A549 (cell line): Measurements from ENCODE around the gene MAN1C1. TPM values are rescaled to one million over a fixed set of nuclear protein-coding genes. Genes with fewer than 3 reads are reported as not detected.

ENCODE experiments used
- ATAC-seq, 2 experiments: fragments of 200-7000 bp in 1 of 2; fragments of >200 bp in 1 of 2; cut with Nextera tagmentation in 1 of 2; cut with Tn5 transposase in 1 of 2; 3 replicates each; pipeline versions ENCODE4 v1.8.0 to v1.9.1; 2018 to 2020; ENCODE audit warnings: mild to moderate bottlenecking in 1 of 2, moderate library complexity in 1 of 2
- CTCF ChIA-PET: fragments of 300-600 bp; sonication (Branson Sonifier 250); formaldehyde crosslinking; extraction: SDS; loops from one replicate; lab custom pipeline; 2021; ENCODE audit warnings: antibody characterized with exemption, inconsistent platforms; lab: Yijun Ruan, JAX
- POLR2A ChIA-PET: fragments of 350-600 bp; formaldehyde crosslinking; extraction: SDS; loops from one replicate; lab custom pipeline; 2021; ENCODE audit warnings: antibody characterized with exemption, inconsistent platforms; lab: Yijun Ruan, JAX
- DNase-seq, 2 experiments: peaks; one replicate each; pipeline versions ENCODE4 v3.0.0 to v3.0.0-alpha.2; 2011 to 2016; ENCODE audit warnings: low read depth in 1 of 2, low spot score in 1 of 2
- FAIRE-seq: peaks from 2 replicates; lab custom pipeline; 2011; peaks lifted over from hg19 to GRCh38; lab: Jason Lieb, UNC
- H3K27ac ChIP-seq, 2 experiments: fragments of >200 bp; sonication (Bioruptor Twin); formaldehyde crosslinking; 3 replicates each; pipeline ENCODE4 v1.5.1; 2016 to 2017
- H3K4me1 ChIP-seq: fragments of >200 bp; sonication (Bioruptor Twin); formaldehyde crosslinking; 3 replicates; pipeline ENCODE4 v1.6.1; 2016
- H3K4me2 ChIP-seq: fragments of >200 bp; sonication (Bioruptor Twin); formaldehyde crosslinking; 3 replicates; pipeline ENCODE4 v1.6.1; 2016
- H3K4me3 ChIP-seq: fragments of >200 bp; sonication (Bioruptor Twin); formaldehyde crosslinking; 3 replicates; pipeline ENCODE4 v1.5.1; 2016
- H3K9me3 ChIP-seq: fragments of >200 bp; sonication (Bioruptor Twin); formaldehyde crosslinking; 3 replicates; pipeline ENCODE4 v1.6.1; 2016
- CHD2 ChIP-seq: fragments of 150-350 bp; IDR thresholded peaks from 2 replicates; pipeline ENCODE4 v1.6.1; 2014; ENCODE audit warnings: low read length; ENCODE audit not compliant: partially characterized antibody
- CHD4 ChIP-seq: fragments of 200-600 bp; sonication (generic); IDR thresholded peaks from 2 replicates; pipeline ENCODE4 v1.6.1; 2016; ENCODE audit warnings: antibody characterized with exemption, mild to moderate bottlenecking, borderline replicate concordance
- ESRRA ChIP-seq: fragments of 150-350 bp; IDR thresholded peaks from 2 replicates; pipeline ENCODE4 v1.6.1; 2014; ENCODE audit warnings: mild to moderate bottlenecking, low read length, borderline replicate concordance
- FOSB ChIP-seq: fragments of 250-450 bp; sonication (Bioruptor Pico); IDR thresholded peaks from 2 replicates; pipeline ENCODE4 v1.5.0; 2020; ENCODE audit warnings: mild to moderate bottlenecking, moderate library complexity
- HOXA7 ChIP-seq: fragments of 250-450 bp; sonication (Bioruptor Pico); IDR thresholded peaks from 2 replicates; pipeline ENCODE4 v1.5.0; 2020; ENCODE audit warnings: mild to moderate bottlenecking, moderate library complexity
- HOXB13 ChIP-seq: fragments of 250-450 bp; sonication (Bioruptor Pico); IDR thresholded peaks from 2 replicates; pipeline ENCODE4 v1.5.0; 2020; ENCODE audit warnings: low read depth, mild to moderate bottlenecking, moderate library complexity
- MAFK ChIP-seq: fragments of 450-650 bp; IDR thresholded peaks from 2 replicates; pipeline ENCODE4 v1.6.1; 2014; ENCODE audit not compliant: partially characterized antibody
- NPAS2 ChIP-seq: fragments of 250-450 bp; sonication (Bioruptor Pico); IDR thresholded peaks from 2 replicates; pipeline ENCODE4 v1.8.0; 2022; ENCODE audit warnings: mild to moderate bottlenecking, moderate library complexity, borderline replicate concordance
- RAD21 ChIP-seq, 2 experiments: fragments of >200 bp in 1 of 2; sonication (Bioruptor Twin) in 1 of 2; formaldehyde crosslinking in 1 of 2; IDR thresholded peaks in 1 of 2; conservative IDR thresholded peaks in 1 of 2; 2 replicates in 1 of 2; 3 replicates in 1 of 2; pipeline ENCODE4 v1.6.1; 2012 to 2018; ENCODE audit warnings: inconsistent platforms in 1 of 2
- RARB ChIP-seq: fragments of 250-450 bp; sonication (Bioruptor Pico); IDR thresholded peaks from 2 replicates; pipeline ENCODE4 v1.8.0; 2021; ENCODE audit warnings: mild to moderate bottlenecking, moderate library complexity
- SMC3 ChIP-seq: fragments of >200 bp; sonication (Bioruptor Twin); formaldehyde crosslinking; IDR thresholded peaks from 3 replicates; pipeline ENCODE4 v1.6.1; 2018; ENCODE audit warnings: inconsistent platforms
- ZC3H11A ChIP-seq: fragments of 450-650 bp; IDR thresholded peaks from 2 replicates; pipeline ENCODE4 v1.6.1; 2014; ENCODE audit warnings: antibody characterized with exemption, mild to moderate bottlenecking
- WGBS: methylation state at CpG from one replicate; pipeline ENCODE4 v1.1.6; 2017; ENCODE audit errors: missing lambda C conversion rate; 5-methylcytosine and 5-hydroxymethylcytosine counted together
- polyA plus RNA-seq, 4 experiments: library from polyadenylated mRNA; depleted of rRNA in 3 of 4; stranded (reverse); fragments of >200 nt; fragmentation: RNase III in 1 of 4; extraction: RNeasy Plus Mini Kit Qiagen cat#74134 plus additional on column Dnase treatment in 1 of 4; gene quantifications; 2 replicates in 3 of 4; 3 replicates in 1 of 4; pipeline ENCODE4 v1.2.3, GENCODE V29; 2011 to 2017
- TF ChIP-seq, protein P1 (sequence below): fragments of 150-350 bp; IDR thresholded peaks from 2 replicates; pipeline ENCODE4 v1.6.1; 2014; ENCODE audit warnings: low read depth, mild to moderate bottlenecking, low read length
- TF ChIP-seq, protein P2 (sequence below): fragments of >200 bp; sonication (Bioruptor Twin); formaldehyde crosslinking; IDR thresholded peaks from 3 replicates; pipeline ENCODE4 v1.6.1; 2016
- TF ChIP-seq, protein P3 (sequence below): fragments of >200 bp; sonication (Bioruptor Twin); formaldehyde crosslinking; IDR thresholded peaks from 3 replicates; pipeline ENCODE4 v1.5.1; 2016

The MAN1C1 gene
- polyA plus RNA-seq, 2 of the 4 experiments (the other 2 are of a cell fraction) = 0.22 to 0.27 TPM

DNA sequence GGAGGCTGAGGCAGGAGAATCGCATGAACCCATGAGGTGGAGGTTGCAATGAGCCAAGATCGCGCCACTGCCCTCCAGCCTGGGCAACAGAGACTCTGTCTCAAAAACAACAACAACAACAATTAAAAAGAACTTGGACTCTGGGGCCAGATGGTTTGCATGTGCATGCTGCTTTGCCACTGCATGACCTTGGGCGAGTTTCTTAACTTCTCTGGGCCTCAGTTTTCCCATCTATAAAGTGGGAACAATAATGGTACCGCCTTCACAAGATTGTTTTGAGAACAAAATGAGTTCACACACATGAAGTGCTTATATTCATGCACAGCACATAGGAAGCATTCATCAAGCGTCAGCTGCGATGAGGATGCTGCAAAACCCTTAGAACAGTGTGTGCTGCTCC lies 74.6 kb downstream of the MAN1C1 start:
- WGBS = 73% methylated on average over 7 of the region's 7 CpGs
- ChIA-PET POLR2A (no interaction called here), CTCF (interaction anchor here (1.1 to 1.4 kb wide), 2 partner anchors 15 to 46 kb away, joined by 3 read pairs; no protein-coding TSS in a partner anchor)
- Histone ChIP-seq H3K4me2 (no peak overlapping the region), H3K9me3 (no peaks in the 10 kb centered on the region), H3K4me1 (peaks cover 19% of the 10 kb centered on the region), H3K27ac (no peak overlapping the region), H3K4me3 (no peak overlapping the region)
- no peak for FAIRE-seq
- no peak for ATAC-seq
- TF ChIP-seq HOXA7 (CRISPR knock-in tag) (no peak), NPAS2 (CRISPR knock-in tag) (no peak), ESRRA (no peak), FOSB (CRISPR knock-in tag) (no peak)
- TF ChIP-seq, protein P1, sequence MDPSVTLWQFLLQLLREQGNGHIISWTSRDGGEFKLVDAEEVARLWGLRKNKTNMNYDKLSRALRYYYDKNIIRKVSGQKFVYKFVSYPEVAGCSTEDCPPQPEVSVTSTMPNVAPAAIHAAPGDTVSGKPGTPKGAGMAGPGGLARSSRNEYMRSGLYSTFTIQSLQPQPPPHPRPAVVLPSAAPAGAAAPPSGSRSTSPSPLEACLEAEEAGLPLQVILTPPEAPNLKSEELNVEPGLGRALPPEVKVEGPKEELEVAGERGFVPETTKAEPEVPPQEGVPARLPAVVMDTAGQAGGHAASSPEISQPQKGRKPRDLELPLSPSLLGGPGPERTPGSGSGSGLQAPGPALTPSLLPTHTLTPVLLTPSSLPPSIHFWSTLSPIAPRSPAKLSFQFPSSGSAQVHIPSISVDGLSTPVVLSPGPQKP = no peak
- TF ChIP-seq, protein P2, sequence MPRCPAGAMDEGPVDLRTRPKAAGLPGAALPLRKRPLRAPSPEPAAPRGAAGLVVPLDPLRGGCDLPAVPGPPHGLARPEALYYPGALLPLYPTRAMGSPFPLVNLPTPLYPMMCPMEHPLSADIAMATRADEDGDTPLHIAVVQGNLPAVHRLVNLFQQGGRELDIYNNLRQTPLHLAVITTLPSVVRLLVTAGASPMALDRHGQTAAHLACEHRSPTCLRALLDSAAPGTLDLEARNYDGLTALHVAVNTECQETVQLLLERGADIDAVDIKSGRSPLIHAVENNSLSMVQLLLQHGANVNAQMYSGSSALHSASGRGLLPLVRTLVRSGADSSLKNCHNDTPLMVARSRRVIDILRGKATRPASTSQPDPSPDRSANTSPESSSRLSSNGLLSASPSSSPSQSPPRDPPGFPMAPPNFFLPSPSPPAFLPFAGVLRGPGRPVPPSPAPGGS = no peak
- no peak for DNase-seq

DNA sequence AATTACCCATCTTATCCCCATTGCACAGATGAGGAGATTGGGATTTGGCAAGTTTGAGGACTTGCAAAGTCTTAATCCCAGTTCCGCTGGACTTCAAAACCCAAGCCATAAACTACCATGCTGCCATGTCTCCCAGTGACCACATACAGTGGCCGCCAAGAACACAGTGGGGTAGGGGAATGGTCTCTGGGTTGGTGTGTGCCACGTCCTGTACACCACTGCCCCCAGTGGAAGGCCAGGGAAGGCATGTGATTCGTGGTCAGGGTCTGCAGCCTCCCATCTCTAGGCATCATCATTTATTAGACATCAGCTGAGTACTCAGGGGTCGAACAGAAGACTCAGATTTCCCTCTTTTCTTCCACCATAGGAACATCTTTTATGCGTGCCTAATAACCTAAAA lies 76.0 kb downstream of the MAN1C1 start:
- Histone ChIP-seq H3K4me2 (no peak overlapping the region), H3K4me3 (no peak overlapping the region), H3K9me3 (no peaks in the 10 kb centered on the region), H3K4me1 (peaks cover 24% of the 10 kb centered on the region), H3K27ac (no peak overlapping the region)
- ChIA-PET CTCF (interaction anchor here (0.8 to 1.9 kb wide), 8 partner anchors 14 to 77 kb away, joined by 3 to 4 read pairs (median 3); no protein-coding TSS in a partner anchor), POLR2A (no interaction called here)
- FAIRE-seq (no peak), ATAC-seq (peak in 1 of 2 experiments; percentile 68; a peak in 3 of 6 replicates), DNase-seq (peak; percentile 19 to 25)
- TF ChIP-seq, protein P2 = no peak
- TF ChIP-seq, protein P3, sequence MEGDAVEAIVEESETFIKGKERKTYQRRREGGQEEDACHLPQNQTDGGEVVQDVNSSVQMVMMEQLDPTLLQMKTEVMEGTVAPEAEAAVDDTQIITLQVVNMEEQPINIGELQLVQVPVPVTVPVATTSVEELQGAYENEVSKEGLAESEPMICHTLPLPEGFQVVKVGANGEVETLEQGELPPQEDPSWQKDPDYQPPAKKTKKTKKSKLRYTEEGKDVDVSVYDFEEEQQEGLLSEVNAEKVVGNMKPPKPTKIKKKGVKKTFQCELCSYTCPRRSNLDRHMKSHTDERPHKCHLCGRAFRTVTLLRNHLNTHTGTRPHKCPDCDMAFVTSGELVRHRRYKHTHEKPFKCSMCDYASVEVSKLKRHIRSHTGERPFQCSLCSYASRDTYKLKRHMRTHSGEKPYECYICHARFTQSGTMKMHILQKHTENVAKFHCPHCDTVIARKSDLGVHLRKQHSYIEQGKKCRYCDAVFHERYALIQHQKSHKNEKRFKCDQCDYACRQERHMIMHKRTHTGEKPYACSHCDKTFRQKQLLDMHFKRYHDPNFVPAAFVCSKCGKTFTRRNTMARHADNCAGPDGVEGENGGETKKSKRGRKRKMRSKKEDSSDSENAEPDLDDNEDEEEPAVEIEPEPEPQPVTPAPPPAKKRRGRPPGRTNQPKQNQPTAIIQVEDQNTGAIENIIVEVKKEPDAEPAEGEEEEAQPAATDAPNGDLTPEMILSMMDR = peak; percentile 30; the same call in 2 of the 3 replicates
- TF ChIP-seq HOXB13 (no peak), CHD2 (no peak), RAD21 (conservative IDR thresholded peaks at IDR 0.05 in 1 of 2, IDR thresholded peaks at IDR 0.05 in 1 of 2) (peak; percentile 27 to 42; a peak in 1 of 5 replicates), SMC3 (no peak), ZC3H11A (no peak)
- WGBS = 28% methylated on average over 5 of the region's 6 CpGs

DNA sequence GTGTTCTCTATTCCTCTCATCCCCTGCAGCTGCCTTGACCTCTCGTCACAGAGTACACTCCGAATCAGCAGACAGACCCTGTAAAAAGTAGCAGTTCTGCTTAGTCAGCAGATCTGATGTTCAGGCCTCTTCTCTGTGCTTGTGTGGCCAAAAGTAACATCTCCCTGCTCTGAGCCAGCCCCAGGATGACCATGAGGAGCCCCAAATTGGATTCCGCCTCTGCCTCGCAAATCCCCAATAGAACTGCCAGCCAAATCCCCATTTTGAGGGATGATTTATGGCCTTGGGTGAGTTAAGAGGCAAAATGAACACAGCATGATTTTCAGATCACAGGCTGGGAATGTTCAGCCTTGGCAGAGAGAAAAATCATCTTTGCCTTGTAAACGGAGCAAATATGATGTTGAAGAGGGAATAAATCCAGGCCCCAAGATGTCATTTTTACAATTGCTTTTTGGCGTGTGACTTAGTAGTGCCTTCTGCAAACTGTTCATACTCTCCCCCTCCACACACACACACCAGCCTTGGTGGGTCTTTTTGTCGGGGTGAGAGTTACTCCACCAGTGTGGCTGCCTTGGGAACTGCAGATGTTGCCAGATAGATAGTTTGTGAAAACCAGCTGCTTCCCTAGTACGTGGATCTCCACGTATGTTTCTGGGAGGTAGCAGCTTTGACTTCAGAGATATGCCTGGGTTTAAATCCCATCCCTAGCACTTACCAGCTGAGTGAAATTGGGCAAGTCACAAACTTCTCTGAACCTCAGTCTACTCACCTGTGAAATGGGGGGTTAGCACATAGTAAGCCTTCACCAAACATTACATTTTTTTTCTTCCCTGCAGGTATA lies 77.8 kb downstream of the MAN1C1 start:
- ChIA-PET POLR2A (interaction anchor here (1.1 kb wide), 1 partner anchor 447 kb away, joined by 3 read pairs; the partner anchor contains the start of gene RSRP1), CTCF (interaction anchor here (0.7 to 1.9 kb wide), 7 partner anchors 8 to 86 kb away, joined by 3 to 5 read pairs (median 4); no protein-coding TSS in a partner anchor)
- DNase-seq (no peak), FAIRE-seq (no peak), ATAC-seq (no peak)
- TF ChIP-seq MAFK (peak; percentile 97), CHD4 (no peak), RARB (no peak)
- 81% methylated on average over 9 of the region's 9 CpGs for WGBS
- Histone ChIP-seq H3K9me3 (no peaks in the 10 kb centered on the region), H3K4me2 (peak overlapping the region; percentile 49), H3K4me1 (peaks cover 24% of the 10 kb centered on the region), H3K27ac (peak overlapping the region; percentile 38 to 81; a peak in 2 of 6 replicates), H3K4me3 (no peak overlapping the region)
